Mucosa of rectum (tissue), 2 donors: ENCODE results near the gene PCDHGA11.
A peak's percentile ranks its signal among the peaks of the same experiment; 100 is the strongest.
"Not testable (repeated sequence)": the region's sequence is repeated elsewhere in the genome, so short reads cannot be mapped to it uniquely, and the experiment has no call there.

ENCODE experiments used
- H3K27ac ChIP-seq, 2 donors: one replicate each; pipeline ENCODE4 v1.7.0; 2013; ENCODE audit warnings: inconsistent platforms in 2 of 2, low read depth in 2 of 2, low read length in 2 of 2
- H3K27me3 ChIP-seq, 2 donors: one replicate each; pipeline ENCODE4 v1.7.0; 2013; ENCODE audit warnings: low read length in 2 of 2; ENCODE audit not compliant: control insufficient read depth in 2 of 2, insufficient read depth in 2 of 2
- H3K36me3 ChIP-seq, 2 donors: one replicate each; pipeline ENCODE4 v1.7.0; 2013; ENCODE audit warnings: low read length in 2 of 2; ENCODE audit not compliant: control insufficient read depth in 2 of 2, insufficient read depth in 2 of 2
- H3K4me1 ChIP-seq, 2 donors: one replicate each; pipeline ENCODE4 v1.7.0; 2013; ENCODE audit warnings: low read length in 2 of 2, mild to moderate bottlenecking in 1 of 2; ENCODE audit not compliant: control insufficient read depth in 2 of 2, insufficient read depth in 2 of 2
- H3K4me3 ChIP-seq, 2 donors: one replicate each; pipeline ENCODE4 v1.7.0; 2013; ENCODE audit warnings: low read length in 2 of 2
- H3K9ac ChIP-seq, 2 donors: one replicate each; pipeline ENCODE4 v1.7.0; 2013; ENCODE audit warnings: low read length in 2 of 2, low read depth in 1 of 2, mild to moderate bottlenecking in 1 of 2
- H3K9me3 ChIP-seq, 2 donors: one replicate each; pipeline ENCODE4 v1.7.0; 2013; ENCODE audit warnings: low read length in 2 of 2; ENCODE audit not compliant: control insufficient read depth in 2 of 2
- donor health status: healthy.
- donor health status: Normal muscosa, but diverticular disease.

PCDHGA11 gene

GRCh38 chr5:141399555-141400258 lies 21.1 kb upstream of the PCDHGA11 start:
- Histone ChIP-seq H3K36me3 (no peaks in the 10 kb centered on the region), H3K4me3 (no peak overlapping the region), H3K4me1 (no peaks in the 10 kb centered on the region), H3K27me3 (peaks cover 0 to 3% of the 10 kb centered on the region in 2 donors), H3K27ac (no peak overlapping the region), H3K9ac (no peak overlapping the region), H3K9me3 (peaks cover 34 to 41% of the 10 kb centered on the region in 2 donors)

- Histone ChIP-seq H3K27ac (no peak within 1 kb of the TSS), H3K27me3 (peaks cover 0 to 3% of the 10 kb centered on the region in 2 donors), H3K4me1 (no peaks in the 10 kb centered on the region), H3K9me3 (peaks cover 28 to 41% of the 10 kb centered on the region in 2 donors), H3K4me3 (peak within 1 kb of the TSS in 1 of 2 donors; percentile 56), H3K36me3 (no peaks in the 10 kb centered on the region), H3K9ac (no peak within 1 kb of the TSS)
Observed at GRCh38 chr5:141402553-141403243, 18.2 kb upstream of the PCDHGA11 start, which contains the start of gene PCDHGA9. Gene PCDHGA9 (plus strand): TSS chr5:141402778. CDS start chr5:141402953, 175 bp downstream.

GRCh38 chr5:141403387-141403786 lies 17.5 kb upstream of the PCDHGA11 start:
- peak overlapping the region in 1 of 2 donors; percentile 56 for H3K4me3 ChIP-seq
- H3K9me3 ChIP-seq = peaks cover 28 to 41% of the 10 kb centered on the region in 2 donors
- no peaks in the 10 kb centered on the region for H3K36me3 ChIP-seq
- no peak overlapping the region for H3K27ac ChIP-seq
- H3K9ac ChIP-seq = no peak overlapping the region
- peaks cover 0 to 3% of the 10 kb centered on the region in 2 donors for H3K27me3 ChIP-seq
- no peaks in the 10 kb centered on the region for H3K4me1 ChIP-seq

GRCh38 chr5:141407790-141408505 lies 12.9 kb upstream of the PCDHGA11 start, which contains the start of gene PCDHGB6:
Gene PCDHGB6 (plus strand): TSS chr5:141408021. CDS start chr5:141408203, 182 bp downstream.
- not testable (repeated sequence) for H3K4me1 ChIP-seq, H3K36me3 ChIP-seq, H3K27ac ChIP-seq, H3K27me3 ChIP-seq
- Histone ChIP-seq H3K9me3 (peaks cover 24 to 26% of the 10 kb centered on the region in 2 donors), H3K4me3 (peak within 1 kb of the TSS; percentile 34 to 41), H3K9ac (peak within 1 kb of the TSS in 1 of 2 donors; percentile 24)

GRCh38 chr5:141409598-141410306 lies 11.1 kb upstream of the PCDHGA11 start:
- Histone ChIP-seq H3K36me3 (no peaks in the 10 kb centered on the region), H3K9me3 (peaks cover 14 to 32% of the 10 kb centered on the region in 2 donors)

GRCh38 chr5:141411575-141411974 lies 9.3 kb upstream of the PCDHGA11 start:
- Histone ChIP-seq H3K4me3 (no peak overlapping the region), H3K27ac (no peak overlapping the region), H3K27me3 (no peaks in the 10 kb centered on the region), H3K4me1 (no peaks in the 10 kb centered on the region), H3K36me3 (no peaks in the 10 kb centered on the region), H3K9me3 (peaks cover 14 to 31% of the 10 kb centered on the region in 2 donors), H3K9ac (no peak overlapping the region)

More at GRCh38 chr5:141409598-141410306, 11.1 kb upstream of the PCDHGA11 start:
- H3K27me3 ChIP-seq = no peaks in the 10 kb centered on the region
- H3K4me3 ChIP-seq = no peak overlapping the region
- H3K9ac ChIP-seq = no peak overlapping the region
- H3K27ac ChIP-seq = no peak overlapping the region
- no peaks in the 10 kb centered on the region for H3K4me1 ChIP-seq

GRCh38 chr5:141412854-141413539 lies 7.9 kb upstream of the PCDHGA11 start, which contains the start of gene PCDHGA10:
Gene PCDHGA10 (plus strand): TSS chr5:141412987. CDS start chr5:141413176, 189 bp downstream.
- Histone ChIP-seq H3K36me3 (no peaks in the 10 kb centered on the region), H3K9me3 (peaks cover 12 to 31% of the 10 kb centered on the region in 2 donors), H3K4me3 (peak within 1 kb of the TSS; percentile 58 to 73), H3K4me1 (no peaks in the 10 kb centered on the region), H3K27ac (no peak within 1 kb of the TSS), H3K9ac (peak within 1 kb of the TSS in 1 of 2 donors; percentile 6), H3K27me3 (no peaks in the 10 kb centered on the region)

GRCh38 chr5:141413540-141414069 lies 7.2 kb upstream of the PCDHGA11 start:
- Histone ChIP-seq H3K36me3 (no peaks in the 10 kb centered on the region), H3K27ac (no peak overlapping the region), H3K4me3 (peak overlapping the region; percentile 58 to 73), H3K4me1 (no peaks in the 10 kb centered on the region), H3K27me3 (no peaks in the 10 kb centered on the region), H3K9ac (no peak overlapping the region), H3K9me3 (peaks cover 17 to 35% of the 10 kb centered on the region in 2 donors)
